ENCODE data around the gene STK4. TPM values are rescaled to one million over a fixed set of nuclear protein-coding genes. Genes with fewer than 3 reads are reported as not detected.

STK4 gene
- total and polyA plus RNA-seq, 2 of the 8 experiments (the other 6 are each of a cell fraction or from before 2014, with no cell fraction given): 12.0 to 34.3 TPM

GRCh38 chr20:45038745-45039474 lies 72.6 kb downstream of the STK4 start:
- H3K56ac ChIP-seq (replicated peaks; ENCODE audit: insufficient read length, low read depth, low read length): no peak overlapping the region
- H3K36me3 ChIP-seq (ENCODE audit: control insufficient read depth in 2 of 4, insufficient read depth in 4 of 4, low read length in 3 of 4): no peaks in the 10 kb centered on the region; a peak in 3 of 8 replicates
- no peaks in the 10 kb centered on the region for H3K9me3 ChIP-seq (ENCODE audit: insufficient read depth in 2 of 2, low read depth in 1 of 2, low read length in 1 of 2)
- FAIRE-seq (no peak), DNase-seq (ENCODE audit: low read depth in 1 of 2, low spot score in 2 of 2) (no peak)
- H3K4me3 ChIP-seq (ENCODE audit: extremely low read depth in 1 of 4, insufficient read depth in 2 of 4, low read depth in 3 of 4, low read length in 4 of 4): no peak overlapping the region
- H3K79me1 ChIP-seq (ENCODE audit: low read depth, low read length): no peaks in the 10 kb centered on the region
- no peak overlapping the region for H2BK12ac ChIP-seq (ENCODE audit: low read depth, low read length)
- ChIA-PET POLR2A (ENCODE audit: partially characterized antibody) (no interaction called here), CTCF (ENCODE audit: partially characterized antibody) (interaction anchor here (0.6 to 3.6 kb wide), 3 partner anchors 43 to 919 kb away, joined by 3 to 15 read pairs (median 3); no protein-coding TSS in a partner anchor)
- H3K14ac ChIP-seq (ENCODE audit: insufficient read length): no peak overlapping the region
- H2BK5ac ChIP-seq (ENCODE audit: low read depth, low read length): no peak overlapping the region
- no peaks in the 10 kb centered on the region for H3K23me2 ChIP-seq (ENCODE audit: low read depth, low read length)
- H4K8ac ChIP-seq (ENCODE audit: extremely low read depth, insufficient read depth, low read length): no peak overlapping the region
- H3K4me2 ChIP-seq (ENCODE audit: insufficient read depth in 1 of 2, low read depth in 2 of 2, low read length in 2 of 2): no peak overlapping the region
- no peaks in the 10 kb centered on the region for H4K20me1 ChIP-seq (replicated peaks in 1 of 2; ENCODE audit: control insufficient read depth in 1 of 2, insufficient read depth in 2 of 2, low read length in 2 of 2)
- H3K4me1 ChIP-seq (replicated peaks in 1 of 4; ENCODE audit: control insufficient read depth in 3 of 4, insufficient read depth in 4 of 4, low read length in 3 of 4): peaks cover 0 to 14% (median 3%) of the 10 kb centered on the region in 4 experiments; a peak in 4 of 7 replicates
- H2BK120ac ChIP-seq (replicated peaks; ENCODE audit: low read depth, low read length): no peak overlapping the region
- no peak overlapping the region for H2BK20ac ChIP-seq (ENCODE audit: low read length)
- H3K23ac ChIP-seq (ENCODE audit: insufficient read length): no peak overlapping the region
- H3K18ac ChIP-seq (ENCODE audit: extremely low read depth, low read length): no peak overlapping the region
- no peaks in the 10 kb centered on the region for H3K27me3 ChIP-seq (replicated peaks in 1 of 4; ENCODE audit: control insufficient read depth in 3 of 4, extremely low read depth in 1 of 4, insufficient read depth in 3 of 4, low read length in 3 of 4)
- H2AFZ ChIP-seq (ENCODE audit: low read length): no peak overlapping the region
- no peak overlapping the region for H3K9ac ChIP-seq (replicated peaks in 1 of 4; ENCODE audit: extremely low read depth in 1 of 4, low read depth in 3 of 4, low read length in 3 of 4)
- no peak overlapping the region for H4K91ac ChIP-seq (replicated peaks; ENCODE audit: insufficient read length, low read length)
- H3K4ac ChIP-seq (replicated peaks; ENCODE audit: insufficient read length, low read depth, low read length): no peak overlapping the region
- no peaks in the 10 kb centered on the region for H3K79me2 ChIP-seq (ENCODE audit: control insufficient read depth in 1 of 2, insufficient read depth in 2 of 2, low read length in 2 of 2)
- no peak overlapping the region for H2BK15ac ChIP-seq (ENCODE audit: low read length)
- H2AK5ac ChIP-seq (ENCODE audit: low read depth, low read length): no peak overlapping the region
- no peak overlapping the region for H3K27ac ChIP-seq (ENCODE audit: low read depth, low read length)
- WGBS, 2 experiments (ENCODE audit: extremely low coverage in 1 of 2, insufficient coverage in 1 of 2, insufficient read length in 1 of 2, insufficient replicate concordance in 2 of 2, low coverage in 1 of 2, low lambda C conversion rate in 2 of 2, missing lambda C conversion rate in 1 of 2): 96% methylated on average over 1 of the region's 1 CpG; no CpG with 5 or more reads in 1 of the 2 experiments
- H4K5ac ChIP-seq (ENCODE audit: insufficient read length, low read depth, low read length): no peak overlapping the region
- TF ChIP-seq RAD21 (IDR thresholded peaks at IDR 0.05 in 1 of 2, conservative IDR thresholded peaks at IDR 0.05 in 1 of 2; ENCODE audit: low read depth in 2 of 2, low read length in 2 of 2) (no peak), TEAD4 (IDR thresholded peaks at IDR 0.05; ENCODE audit: low read depth, low read length) (no peak), ATF2 (IDR thresholded peaks at IDR 0.05; ENCODE audit: low read length) (no peak), GABPA (IDR thresholded peaks at IDR 0.05; ENCODE audit: borderline replicate concordance, insufficient read depth, low read length) (no peak), RXRA (IDR thresholded peaks at IDR 0.05; ENCODE audit: insufficient read depth, low read depth, low read length) (no peak), EGR1 (IDR thresholded peaks at IDR 0.05; ENCODE audit: borderline replicate concordance, low read depth, low read length) (no peak), POLR2AphosphoS5 (IDR thresholded peaks at IDR 0.05; ENCODE audit: low read depth, low read length) (no peak), KDM1A (IDR thresholded peaks at IDR 0.05; ENCODE audit: borderline replicate concordance, low read length) (no peak), ATF3 (IDR thresholded peaks at IDR 0.05; ENCODE audit: insufficient read depth, low read depth, low read length) (no peak), TAF7 (optimal IDR thresholded peaks at IDR 0.05; ENCODE audit: borderline replicate concordance, low read depth, low read length) (no peak)

Measured in H1 (cell line).